Adrenal gland (tissue), 12 donors: ENCODE measurements around the gene APP. TPM values are rescaled to one million over a fixed set of nuclear protein-coding genes. Genes with fewer than 3 reads are reported as not detected.
A peak's percentile ranks its signal among the peaks of the same experiment; 100 is the strongest.

Source experiments
- DNase-seq, 7 donors: peaks; one replicate each; pipeline ENCODE4 v3.0.0-alpha.2; 2019 to 2020
- H3K27ac ChIP-seq, 5 donors: fragments of 200-600 bp; sonication (generic) in 4 of 5; 1 replicate in 3 of 5; 2 replicates in 2 of 5; pipeline versions ENCODE4 v1.5.1 to v1.8.0; 2016 to 2020; ENCODE audit warnings: mild to moderate bottlenecking in 1 of 5
- H3K27me3 ChIP-seq: fragments of 200-600 bp; 2 replicates; pipeline ENCODE4 v1.8.0; 2021
- H3K36me3 ChIP-seq, 2 donors: fragments of 200-600 bp; replicated peaks in 1 of 2; 1 replicate in 1 of 2; 2 replicates in 1 of 2; pipeline versions ENCODE4 v1.5.1 to v1.8.0; 2018 to 2022
- H3K4me1 ChIP-seq, 2 donors: fragments of 200-600 bp; replicated peaks in 1 of 2; 1 replicate in 1 of 2; 2 replicates in 1 of 2; pipeline versions ENCODE4 v1.5.1 to v1.8.0; 2018 to 2021
- H3K4me3 ChIP-seq, 4 donors: fragments of 200-600 bp; sonication (generic) in 3 of 4; one replicate each; pipeline ENCODE4 v1.5.1; 2016 to 2018
- H3K9me3 ChIP-seq, 3 donors: fragments of 200-600 bp; sonication (generic) in 1 of 3; replicated peaks in 1 of 3; 1 replicate in 2 of 3; 2 replicates in 1 of 3; pipeline versions ENCODE4 v1.5.1 to v1.8.0; 2016 to 2021
- POLR2A ChIP-seq, 2 donors: fragments of 450-650 bp; IDR thresholded peaks; one replicate each; pipeline ENCODE4 v1.6.1; 2017; ENCODE audit warnings: antibody characterized with exemption in 2 of 2, mild to moderate bottlenecking in 2 of 2, moderate library complexity in 1 of 2
- WGBS, 4 donors: extraction: QIAGEN DNeasy Blood & Tissue Kit in 2 of 4; methylation state at CpG; one replicate each; pipeline versions ENCODE4 v1.1.5 to v1.1.7; 2013 to 2017; 5-methylcytosine and 5-hydroxymethylcytosine counted together
- intact Hi-C, 2 donors: fragments of 100-400 bp; cut with DNase I; formaldehyde crosslinking; loops; one replicate each; pipeline versions ENCODE4 v1.14.1 to v1.15.0; 2022 to 2023
- polyA plus RNA-seq, 3 donors: library from polyadenylated mRNA; stranded (reverse); fragments of 200-250 nt in 2 of 3; fragments of 350-450 nt in 1 of 3; fragmentation: Illumina TruSeq in 1 of 3; extraction: RNeasy Lipid Tissue Mini Kit (QIAGEN cat#74804) in 1 of 3; gene quantifications; one replicate each; pipeline ENCODE4 v1.2.3, GENCODE V29; 2013 to 2014
- total RNA-seq, 9 donors: library from RNA; depleted of rRNA in 4 of 9; stranded (reverse); fragments of >200 nt in 4 of 9; fragments of 120-200 nt in 1 of 9; fragmentation: NEBNext Ultra II Directional in 1 of 9; extraction: Animal tissue kit (Norgen Biotek cat#: 25700) in 1 of 9; gene quantifications; one replicate each; pipeline versions ENCODE4 v1.1.0 to v1.2.4, GENCODE V29; 2013 to 2023
- TF ChIP-seq, protein P1 (sequence below), 6 experiments: fragments of 450-650 bp in 4 of 6; fragments of 200-600 bp in 2 of 6; sonication (generic) in 1 of 6; IDR thresholded peaks; 1 replicate in 5 of 6; 2 replicates in 1 of 6; pipeline versions ENCODE4 v1.5.1 to v1.8.0; 2016 to 2021; ENCODE audit warnings: antibody characterized with exemption in 6 of 6, mild to moderate bottlenecking in 2 of 6, moderate library complexity in 1 of 6
- donor health status: healthy with polysubstance abuse.
- donor health status: Bipolar disorder and iron deficiency.
- donor health status: DM: yes; HTN: yes; CAD: no.
- donor health status: DM: no; HTN: no; CAD: no.
- donor health status: DM: no; HTN: no; CAD: no.
- donor health status: DM: yes; HTN: yes; CAD: no.

APP gene
- total and polyA plus RNA-seq, 12 donors = 161 to 1,079 (median 710) TPM

DNA sequence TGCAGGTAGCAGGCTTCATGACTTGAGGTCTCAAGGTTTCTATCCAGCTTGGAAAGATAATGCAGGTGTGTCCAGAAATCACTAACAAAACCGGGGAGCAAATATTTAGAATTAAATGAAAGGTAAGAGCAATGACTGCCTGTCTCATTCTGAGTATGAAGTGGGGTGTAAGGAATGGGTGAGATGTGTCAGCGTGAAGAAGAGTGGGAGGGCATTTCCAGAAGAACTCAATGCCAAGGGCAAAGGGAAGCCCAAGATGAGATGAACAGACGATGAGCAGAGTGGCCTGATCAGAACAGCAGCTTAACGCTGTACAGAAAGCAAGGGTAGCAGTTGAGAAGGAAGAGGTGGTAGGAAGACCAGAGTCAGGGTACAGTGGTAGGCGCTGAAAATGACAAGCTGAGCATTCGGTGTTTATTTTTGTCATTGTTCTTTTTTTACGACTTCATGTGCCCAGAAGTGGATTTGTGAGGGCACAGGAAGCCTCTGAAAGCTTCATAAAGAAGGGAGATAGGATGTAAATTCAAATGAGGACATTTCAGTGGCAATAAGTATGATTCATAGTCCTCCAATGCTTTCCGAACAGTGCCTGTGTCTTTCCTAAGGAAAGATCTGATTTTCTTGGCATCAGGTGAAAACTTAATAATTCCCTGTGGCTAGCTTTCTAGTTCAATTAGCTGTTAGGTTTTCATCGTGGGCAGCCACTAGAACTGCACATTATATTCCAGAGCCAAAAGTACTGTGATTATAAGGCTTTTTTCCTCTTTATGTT lies 190.5 kb downstream of the APP start:
- no peak overlapping the region for H3K27ac ChIP-seq
- intact Hi-C loops = no loop called here
- DNase-seq = no peak
- H3K4me1 ChIP-seq = peaks cover 0 to 16% of the 10 kb centered on the region in 2 donors
- H3K36me3 ChIP-seq = peaks cover 0 to 26% of the 10 kb centered on the region in 2 donors
- H3K4me3 ChIP-seq = no peak overlapping the region
- H3K27me3 ChIP-seq = no peaks in the 10 kb centered on the region
- TF ChIP-seq, protein P1, sequence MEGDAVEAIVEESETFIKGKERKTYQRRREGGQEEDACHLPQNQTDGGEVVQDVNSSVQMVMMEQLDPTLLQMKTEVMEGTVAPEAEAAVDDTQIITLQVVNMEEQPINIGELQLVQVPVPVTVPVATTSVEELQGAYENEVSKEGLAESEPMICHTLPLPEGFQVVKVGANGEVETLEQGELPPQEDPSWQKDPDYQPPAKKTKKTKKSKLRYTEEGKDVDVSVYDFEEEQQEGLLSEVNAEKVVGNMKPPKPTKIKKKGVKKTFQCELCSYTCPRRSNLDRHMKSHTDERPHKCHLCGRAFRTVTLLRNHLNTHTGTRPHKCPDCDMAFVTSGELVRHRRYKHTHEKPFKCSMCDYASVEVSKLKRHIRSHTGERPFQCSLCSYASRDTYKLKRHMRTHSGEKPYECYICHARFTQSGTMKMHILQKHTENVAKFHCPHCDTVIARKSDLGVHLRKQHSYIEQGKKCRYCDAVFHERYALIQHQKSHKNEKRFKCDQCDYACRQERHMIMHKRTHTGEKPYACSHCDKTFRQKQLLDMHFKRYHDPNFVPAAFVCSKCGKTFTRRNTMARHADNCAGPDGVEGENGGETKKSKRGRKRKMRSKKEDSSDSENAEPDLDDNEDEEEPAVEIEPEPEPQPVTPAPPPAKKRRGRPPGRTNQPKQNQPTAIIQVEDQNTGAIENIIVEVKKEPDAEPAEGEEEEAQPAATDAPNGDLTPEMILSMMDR (IDR thresholded peaks at IDR 0.05) = no peak
- no peak for TF ChIP-seq POLR2A (IDR thresholded peaks at IDR 0.05)
- no peaks in the 10 kb centered on the region for H3K9me3 ChIP-seq
- WGBS, 4 donors = 75 to 78% (median 75%) methylated on average over 9 of the region's 9 CpGs

DNA sequence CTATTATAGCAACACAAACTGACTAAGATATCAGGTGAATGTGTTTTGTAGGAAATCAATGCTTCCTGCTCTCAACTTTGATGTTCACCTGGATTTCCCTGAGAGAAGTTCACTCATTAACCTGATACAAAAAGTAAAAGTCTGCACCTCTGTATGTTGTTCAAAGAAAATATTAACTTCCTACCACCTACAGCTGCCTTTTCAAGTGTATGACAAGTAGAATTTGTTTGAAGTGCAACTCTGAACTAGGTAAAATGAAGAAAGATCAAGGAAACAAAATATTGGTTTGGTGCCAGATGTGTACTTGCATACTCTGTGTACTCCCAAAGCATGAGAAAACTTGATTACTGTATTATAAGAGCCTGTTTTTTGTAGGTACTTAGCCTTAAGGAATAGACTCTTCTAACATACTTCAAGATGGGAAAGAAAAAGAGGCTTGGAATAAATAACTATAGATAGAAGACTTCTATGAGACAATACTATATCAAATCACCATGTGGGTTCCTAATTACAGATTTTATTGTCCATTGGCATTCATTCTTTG lies 193.4 kb downstream of the APP start:
- H3K9me3 ChIP-seq = no peaks in the 10 kb centered on the region
- peak overlapping the region in 1 of 5 donors; percentile 4 for H3K27ac ChIP-seq
- H3K4me3 ChIP-seq = no peak overlapping the region
- no peak for DNase-seq
- H3K36me3 ChIP-seq = peaks cover 0 to 37% of the 10 kb centered on the region in 2 donors
- H3K4me1 ChIP-seq = peaks cover 0 to 5% of the 10 kb centered on the region in 2 donors
- intact Hi-C loops = no loop called here
- no peaks in the 10 kb centered on the region for H3K27me3 ChIP-seq
- TF ChIP-seq POLR2A (IDR thresholded peaks at IDR 0.05) = no peak
- TF ChIP-seq, protein P1 (IDR thresholded peaks at IDR 0.05) = no peak

DNA sequence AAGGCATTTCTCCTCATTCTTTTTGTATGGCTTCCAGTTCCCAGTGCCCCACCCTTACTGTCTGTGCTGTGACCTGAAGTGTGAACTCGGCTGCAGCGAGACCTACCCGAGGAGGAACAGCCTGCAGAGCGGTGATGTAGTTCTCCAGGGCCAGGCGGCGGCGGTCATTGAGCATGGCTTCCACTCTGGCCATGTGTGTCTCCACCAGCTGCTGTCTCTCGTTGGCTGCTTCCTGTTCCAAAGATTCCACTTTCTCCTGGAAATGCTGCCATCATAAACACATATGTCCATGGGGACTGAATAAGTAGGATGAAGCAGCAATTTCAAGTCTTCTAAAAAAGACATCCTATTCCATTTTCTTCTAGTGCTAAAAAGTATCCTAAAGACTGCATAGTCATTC lies 195.6 kb downstream of the APP start:
- Histone ChIP-seq H3K27me3 (no peaks in the 10 kb centered on the region), H3K27ac (no peak overlapping the region), H3K36me3 (peaks cover 0 to 24% of the 10 kb centered on the region in 2 donors), H3K9me3 (no peaks in the 10 kb centered on the region), H3K4me3 (no peak overlapping the region), H3K4me1 (peaks cover 0 to 4% of the 10 kb centered on the region in 2 donors)
- intact Hi-C loops = no loop called here
- 93 to 99% (median 95%) methylated on average over 7 to 8 of the region's 8 CpGs for WGBS, 4 donors
- no peak for DNase-seq
- TF ChIP-seq, protein P1 (IDR thresholded peaks at IDR 0.05) = no peak
- TF ChIP-seq POLR2A (IDR thresholded peaks at IDR 0.05) = no peak

GRCh38 chr21:25970254-25970930 lies 200.2 kb downstream of the APP start:
- DNase-seq = no peak
- WGBS, 4 donors = 73 to 81% (median 75%) methylated on average over 15 of the region's 15 CpGs
- Histone ChIP-seq H3K9me3 (no peaks in the 10 kb centered on the region), H3K36me3 (peaks cover 0 to 18% of the 10 kb centered on the region in 2 donors), H3K27me3 (no peaks in the 10 kb centered on the region), H3K4me3 (no peak overlapping the region), H3K4me1 (peaks cover 0 to 16% of the 10 kb centered on the region in 2 donors), H3K27ac (peak overlapping the region in 2 of 5 donors; percentile 31 to 62)
- intact Hi-C loops = no loop called here
- no peak for TF ChIP-seq POLR2A (IDR thresholded peaks at IDR 0.05)
- TF ChIP-seq, protein P1 (IDR thresholded peaks at IDR 0.05) = no peak
